HG02642 (cell line): ENCODE measurements around the gene NSMCE4A.
"Not testable (repeated sequence)": the region's sequence is repeated elsewhere in the genome, so short reads cannot be mapped to it uniquely, and the experiment has no call there.

ENCODE experiments used
- ATAC-seq: cut with Tn5 transposase; IDR thresholded peaks from one replicate; pipeline ENCODE4 v1.9.1; 2021; ENCODE audit warnings: mild to moderate bottlenecking; ENCODE audit not compliant: unreplicated experiment, poor library complexity

NSMCE4A gene, protein sequence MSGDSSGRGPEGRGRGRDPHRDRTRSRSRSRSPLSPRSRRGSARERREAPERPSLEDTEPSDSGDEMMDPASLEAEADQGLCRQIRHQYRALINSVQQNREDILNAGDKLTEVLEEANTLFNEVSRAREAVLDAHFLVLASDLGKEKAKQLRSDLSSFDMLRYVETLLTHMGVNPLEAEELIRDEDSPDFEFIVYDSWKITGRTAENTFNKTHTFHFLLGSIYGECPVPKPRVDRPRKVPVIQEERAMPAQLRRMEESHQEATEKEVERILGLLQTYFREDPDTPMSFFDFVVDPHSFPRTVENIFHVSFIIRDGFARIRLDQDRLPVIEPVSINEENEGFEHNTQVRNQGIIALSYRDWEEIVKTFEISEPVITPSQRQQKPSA

DNA sequence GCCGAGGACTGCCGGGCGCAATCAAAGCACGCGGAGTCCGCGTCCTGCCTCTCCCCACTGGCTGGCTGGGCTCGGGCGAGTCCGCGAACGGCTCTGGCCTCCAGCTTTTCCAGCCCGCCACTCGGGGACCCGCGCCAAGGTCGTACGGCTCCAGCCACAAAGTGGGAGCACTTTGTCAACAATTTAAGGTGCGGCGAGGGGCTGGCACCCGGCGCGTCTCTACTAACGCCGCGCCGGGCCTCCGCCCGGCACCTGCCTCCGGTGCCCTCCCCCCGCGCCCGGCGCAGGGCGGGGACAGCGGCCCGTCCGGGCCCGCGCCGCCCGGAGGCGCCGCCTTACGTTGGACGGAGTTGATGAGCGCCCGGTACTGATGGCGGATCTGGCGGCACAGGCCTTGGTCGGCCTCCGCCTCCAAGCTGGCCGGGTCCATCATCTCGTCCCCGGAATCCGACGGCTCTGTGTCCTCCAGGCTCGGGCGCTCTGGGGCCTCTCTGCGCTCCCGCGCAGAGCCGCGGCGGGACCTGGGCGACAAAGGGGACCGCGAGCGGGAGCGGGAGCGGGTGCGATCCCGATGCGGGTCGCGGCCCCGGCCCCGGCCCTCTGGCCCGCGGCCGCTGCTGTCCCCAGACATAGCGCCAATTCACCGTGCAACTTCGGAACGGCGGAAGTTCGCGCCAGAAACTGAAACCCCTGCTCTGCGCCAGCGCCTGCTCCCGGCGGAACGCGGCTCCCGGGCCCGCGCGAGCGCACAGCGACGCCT, at the start of gene NSMCE4A:
Gene NSMCE4A, minus strand, starts transcription at position 683 of the 760 bp plus-strand sequence. Its CDS starts 52 bp downstream, at position 631.
- peak; percentile 85 for ATAC-seq

GRCh38 chr10:122023257-122023656, 48.2 kb upstream of the NSMCE4A start:
- ATAC-seq = not testable (repeated sequence)

GRCh38 chr10:122022276-122022675, 47.3 kb upstream of the NSMCE4A start:
- ATAC-seq = no peak

DNA sequence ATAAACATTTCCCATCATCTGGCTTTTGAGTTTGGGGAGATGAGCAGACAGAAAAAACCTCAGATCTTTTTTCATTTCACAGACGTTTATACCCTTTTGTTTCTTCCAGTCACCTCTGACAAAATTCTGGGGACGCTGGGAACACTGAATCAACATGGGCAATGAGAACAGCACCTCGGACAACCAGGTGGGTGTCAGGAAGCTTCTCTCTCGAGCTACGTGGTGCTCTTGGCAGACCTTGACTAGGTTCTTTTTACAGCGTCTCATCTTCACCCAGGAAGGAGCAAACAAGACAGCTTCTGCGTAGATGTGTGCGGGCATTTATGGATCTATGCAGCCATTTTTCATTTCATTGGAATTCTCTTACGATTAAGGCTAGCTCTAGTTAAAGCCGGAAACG, 46.8 kb upstream of the NSMCE4A start:
- ATAC-seq = no peak

DNA sequence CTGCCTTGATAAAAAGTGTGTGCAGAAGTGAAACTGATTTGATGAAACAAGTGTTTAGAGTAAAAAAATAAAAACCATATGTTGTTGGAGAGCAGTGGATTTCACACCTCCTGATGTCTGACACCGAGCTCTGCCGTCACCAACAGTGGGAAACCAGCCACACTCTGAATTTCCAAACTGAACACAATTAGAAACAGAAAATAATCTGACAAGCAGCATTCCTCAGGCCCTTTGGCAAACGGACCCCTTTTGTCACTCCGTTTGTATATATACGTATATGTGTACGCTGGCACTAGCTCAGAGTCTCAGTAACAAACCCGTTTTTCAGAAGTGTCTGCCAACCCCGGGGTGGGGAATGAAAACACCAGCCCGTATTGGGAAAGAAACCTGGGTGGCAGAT, 46.4 kb upstream of the NSMCE4A start:
- ATAC-seq = no peak

DNA sequence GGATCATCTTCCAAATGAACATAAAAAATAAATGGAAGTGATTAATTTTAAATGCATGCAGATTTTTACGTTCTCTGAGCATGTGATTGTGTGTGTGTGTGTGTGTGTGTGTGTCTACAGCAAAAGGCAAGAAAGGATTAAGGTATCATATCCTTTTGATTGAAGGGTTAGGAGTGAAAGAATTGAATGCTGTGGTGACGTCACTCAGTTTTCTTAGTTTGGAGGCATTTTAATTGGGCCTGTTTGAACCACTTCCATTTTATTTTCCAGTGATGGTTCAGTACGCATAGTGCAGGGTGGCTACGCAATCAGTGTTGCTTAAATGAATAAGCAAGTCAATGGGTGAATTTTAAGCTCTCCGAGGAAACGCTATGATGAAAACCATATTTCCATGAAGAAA, 45.2 kb upstream of the NSMCE4A start:
- no peak for ATAC-seq

DNA sequence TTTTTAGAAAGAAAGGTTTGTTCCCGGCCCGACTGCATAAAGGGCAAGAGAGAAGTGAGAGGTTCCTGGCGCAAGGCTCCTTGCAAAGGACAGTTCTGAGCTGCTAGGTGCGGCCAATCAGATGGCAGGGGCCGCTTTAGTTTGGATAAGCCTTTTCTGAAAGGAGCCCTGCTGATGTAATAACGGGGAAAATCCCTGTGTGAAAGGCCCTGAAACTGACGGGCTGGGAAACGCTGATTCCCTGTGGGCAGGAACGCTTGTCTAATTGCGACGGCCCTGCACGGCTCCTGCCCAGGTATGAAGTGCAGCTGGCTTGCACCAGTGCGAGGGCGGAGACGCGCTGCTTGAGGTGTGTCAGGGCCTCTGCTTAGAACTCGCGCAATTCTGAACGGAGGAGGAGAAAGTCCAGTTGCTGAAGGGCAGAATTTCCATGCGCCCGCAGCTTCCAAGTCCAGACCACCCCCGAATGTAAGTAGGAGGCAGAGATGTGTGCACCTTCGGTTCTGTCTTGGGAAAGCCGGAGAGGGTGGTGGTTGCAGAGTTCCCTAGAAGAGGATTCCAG, 44.5 kb upstream of the NSMCE4A start:
- ATAC-seq = no peak

GRCh38 chr10:122018951-122019413, 44.0 kb upstream of the NSMCE4A start:
- ATAC-seq = no peak

DNA sequence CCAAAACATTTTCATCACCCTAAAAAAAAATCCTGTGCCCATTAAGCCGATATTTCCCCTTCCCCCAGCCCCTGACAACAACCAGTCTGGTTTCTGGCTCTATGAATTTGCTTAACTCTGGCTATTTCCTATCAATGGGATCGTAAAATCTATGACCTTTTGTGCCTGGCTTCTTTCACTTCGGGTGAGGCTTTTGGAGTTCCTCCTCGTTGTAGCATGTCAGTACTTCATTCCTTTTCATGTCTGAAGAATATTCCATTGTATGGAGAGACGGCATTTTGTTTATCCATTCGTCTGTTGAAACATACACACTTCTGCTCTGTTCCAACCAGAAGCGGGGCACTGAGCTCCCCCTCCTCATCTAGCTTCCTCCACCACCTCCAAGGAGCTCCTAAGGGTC, 43.5 kb upstream of the NSMCE4A start:
- no peak for ATAC-seq

DNA sequence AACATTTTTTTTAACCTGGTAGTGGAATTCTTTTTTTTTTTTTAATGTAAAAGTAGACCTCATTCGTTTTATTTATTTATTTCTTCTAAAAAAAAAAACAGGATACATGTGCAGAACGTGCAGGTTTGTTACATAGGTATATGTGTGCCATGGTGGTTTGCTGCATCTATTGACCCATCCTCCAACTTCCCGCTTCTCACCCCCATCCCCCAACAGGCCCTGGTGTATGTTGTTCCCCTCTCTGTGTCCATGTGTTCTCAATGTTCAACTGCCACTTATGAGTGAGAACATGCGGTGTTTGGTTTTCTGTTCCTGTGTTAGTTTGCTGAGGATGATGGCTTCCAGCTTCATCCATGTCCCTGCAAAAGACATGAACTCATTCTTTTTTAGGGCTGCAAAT, 42.9 kb upstream of the NSMCE4A start:
- ATAC-seq = not testable (repeated sequence)

DNA sequence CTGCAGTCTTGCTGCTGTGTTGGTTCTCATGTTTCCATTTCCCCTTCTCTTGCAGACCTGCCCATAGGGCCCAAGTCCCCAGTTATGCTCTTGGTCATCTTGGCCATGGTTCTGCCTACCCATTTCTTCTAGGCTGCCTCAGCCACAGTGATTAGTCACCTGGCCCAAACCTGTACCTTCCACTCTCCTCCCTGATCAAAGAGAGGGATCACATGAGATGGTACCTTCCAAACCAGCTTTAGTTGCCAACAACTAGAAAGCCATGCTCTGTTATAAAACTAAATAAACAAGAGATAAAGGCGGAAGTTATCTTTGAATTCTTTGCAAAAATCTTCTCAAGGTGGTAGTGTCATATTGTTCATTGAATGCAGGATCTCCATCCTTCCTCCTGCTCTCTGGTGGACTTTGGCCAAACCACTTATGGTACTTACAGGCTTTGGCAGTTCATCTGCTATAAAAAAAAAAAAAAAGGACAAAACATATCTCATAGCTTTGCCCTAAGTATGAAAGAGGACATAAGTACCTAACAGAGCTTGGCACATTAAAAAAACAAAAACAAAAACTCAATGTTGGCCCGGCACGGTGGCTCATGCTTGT, 39.7 kb upstream of the NSMCE4A start:
- ATAC-seq = no peak

GRCh38 chr10:122013311-122013780, 38.3 kb upstream of the NSMCE4A start:
- ATAC-seq = no peak

DNA sequence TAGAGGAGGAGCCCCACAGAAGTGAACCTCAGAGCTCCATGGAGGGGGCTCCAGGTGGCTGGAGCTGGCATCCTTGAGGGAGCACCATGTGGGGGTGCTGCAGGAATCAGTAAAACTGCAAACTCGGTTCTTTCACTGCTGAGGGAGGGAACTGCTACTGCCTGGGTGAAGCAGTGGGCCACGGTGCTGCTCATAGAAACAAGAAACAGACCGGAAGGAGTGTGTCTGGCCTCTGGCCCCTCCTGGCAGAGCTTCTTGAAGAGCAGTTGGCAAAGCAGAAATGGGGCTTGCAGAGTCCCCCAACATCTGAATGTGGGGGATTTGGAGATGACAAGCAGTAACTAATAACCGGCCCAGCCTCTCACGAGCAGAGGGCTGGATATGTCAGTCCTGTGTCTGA, 37.7 kb upstream of the NSMCE4A start:
- no peak for ATAC-seq

GRCh38 chr10:122010405-122011050, 35.5 kb upstream of the NSMCE4A start:
- no peak for ATAC-seq

DNA sequence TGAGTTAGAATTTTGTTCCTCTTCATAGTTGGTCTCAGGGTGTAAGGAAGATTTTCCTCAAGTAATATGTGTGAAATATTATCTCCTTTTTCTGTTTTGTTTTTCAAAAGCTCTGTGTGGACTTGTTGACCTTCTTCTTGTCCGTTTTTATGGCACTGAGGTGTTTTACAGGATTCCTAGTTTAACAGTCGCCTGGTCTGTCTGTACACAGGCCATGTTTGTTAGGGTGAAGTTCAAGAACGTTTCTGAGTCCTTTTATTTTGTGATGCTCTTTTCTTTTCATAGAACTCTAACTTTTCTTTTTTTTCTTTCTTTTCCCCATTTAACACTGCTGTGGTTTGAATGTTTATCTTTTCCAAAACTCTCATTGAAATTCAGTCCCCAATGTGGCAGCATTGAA, 32.4 kb upstream of the NSMCE4A start:
- ATAC-seq = no peak

DNA sequence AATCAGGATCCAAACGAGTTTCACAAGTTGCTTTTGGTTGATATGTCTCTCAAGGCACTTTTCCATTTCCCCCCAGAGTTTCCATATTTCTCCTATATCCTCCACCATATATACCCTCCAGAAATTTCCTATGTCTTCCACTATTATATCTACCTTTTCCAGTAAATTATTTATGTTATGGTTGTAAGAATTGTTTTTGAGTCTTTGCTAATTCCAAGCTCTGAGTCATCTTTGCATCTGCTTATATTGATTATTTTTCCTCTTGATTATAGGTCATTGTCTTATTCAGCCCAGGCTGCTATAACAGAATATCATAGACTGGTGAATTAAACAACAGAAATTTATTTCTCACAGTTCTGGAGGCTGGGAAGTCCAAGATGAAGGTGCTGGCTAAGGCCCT, 26.7 kb upstream of the NSMCE4A start:
- ATAC-seq = no peak

GRCh38 chr10:121999301-121999700, 24.3 kb upstream of the NSMCE4A start:
- no peak for ATAC-seq

- no peak for ATAC-seq
These were observed 23.4 kb upstream of the NSMCE4A start for GRCh38 chr10:121998462-121998861.

GRCh38 chr10:121994429-121994941, 19.5 kb upstream of the NSMCE4A start:
- no peak for ATAC-seq

DNA sequence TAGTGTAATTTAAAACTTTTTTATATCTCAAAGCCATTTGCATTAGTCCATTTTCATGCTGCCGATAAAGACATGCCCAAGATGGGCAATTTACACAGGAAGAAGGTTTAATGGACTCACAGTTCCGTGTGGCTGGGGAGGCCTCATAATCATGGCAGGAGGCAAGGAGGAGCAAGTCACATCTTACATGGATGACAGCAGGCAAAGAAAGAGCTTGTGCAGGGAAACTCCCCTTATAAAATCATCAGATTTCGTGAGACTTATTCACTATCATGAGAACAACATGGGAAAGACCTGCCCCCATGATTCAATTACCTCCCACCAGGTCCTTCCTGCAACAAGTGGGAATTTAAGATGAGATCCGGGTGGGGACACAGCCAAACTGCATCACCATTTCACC, 16.7 kb upstream of the NSMCE4A start:
- not testable (repeated sequence) for ATAC-seq
